Neural cell (in vitro differentiated cells): Measurements from ENCODE around the gene HPN. TPM values are rescaled to one million over a fixed set of nuclear protein-coding genes. Genes with fewer than 3 reads are reported as not detected.

Experiments
- H2AFZ ChIP-seq: fragments of 200-600, 300-800 bp; sonication (generic), shearing (Covaris generic); 2 replicates; pipeline ENCODE4 v1.6.0; 2014; ENCODE audit warnings: low read depth, mild to moderate bottlenecking, antibody characterized with exemption, low read length, moderate library complexity
- H3F3A ChIP-seq: fragments of 200-600 bp; shearing (Covaris generic); 2 replicates; pipeline ENCODE4 v1.6.1; 2016; ENCODE audit warnings: mild to moderate bottlenecking, moderate library complexity, mixed read lengths, antibody characterized with exemption, low read length; ENCODE audit not compliant: insufficient read depth, poor library complexity, severe bottlenecking
- H3K27ac ChIP-seq: fragments of 200-600, 300-800 bp; sonication (generic), shearing (Covaris generic); 2 replicates; pipeline ENCODE4 v1.5.1; 2014; ENCODE audit warnings: mild to moderate bottlenecking, low read length, moderate library complexity
- H3K27me3 ChIP-seq: fragments of 300-800, 200-600 bp; sonication (generic), shearing (Covaris generic); 2 replicates; pipeline ENCODE4 v1.6.0; 2014; ENCODE audit warnings: mild to moderate bottlenecking, low read depth, low read length, moderate library complexity; ENCODE audit not compliant: insufficient read depth
- H3K36me3 ChIP-seq: fragments of 300-800, 200-600 bp; sonication (generic), shearing (Covaris generic); 2 replicates; pipeline ENCODE4 v1.5.1; 2014; ENCODE audit warnings: mild to moderate bottlenecking, antibody characterized with exemption, low read length, moderate library complexity; ENCODE audit not compliant: insufficient read depth
- H3K4me2 ChIP-seq: fragments of 300-800, 200-600 bp; sonication (generic), shearing (Covaris generic); 2 replicates; pipeline ENCODE4 v1.6.0; 2014; ENCODE audit warnings: mild to moderate bottlenecking, low read length
- H3K4me3 ChIP-seq: fragments of 300-800, 200-600 bp; sonication (generic), shearing (Covaris generic); 2 replicates; pipeline ENCODE4 v1.5.1; 2014; ENCODE audit warnings: mild to moderate bottlenecking, low read length, moderate library complexity
- H3K79me2 ChIP-seq: fragments of 200-600 bp; shearing (Covaris generic); replicated peaks from 2 replicates; pipeline ENCODE4 v1.6.0; 2014; ENCODE audit warnings: mild to moderate bottlenecking, low read length, moderate library complexity; ENCODE audit not compliant: insufficient read depth
- H3K9ac ChIP-seq: fragments of 300-800, 200-600 bp; sonication (generic), shearing (Covaris generic); 2 replicates; pipeline ENCODE4 v1.6.1; 2016; ENCODE audit warnings: mild to moderate bottlenecking, low read length, mixed read lengths
- H3K9me2 ChIP-seq: fragments of 200-600 bp; shearing (Covaris generic); 2 replicates; pipeline ENCODE4 v1.6.1; 2016; ENCODE audit warnings: mild to moderate bottlenecking, low read length, mixed read lengths; ENCODE audit not compliant: insufficient read depth
- H3K9me3 ChIP-seq: fragments of 200-600, 300-800 bp; sonication (generic), shearing (Covaris generic); 2 replicates; pipeline ENCODE4 v1.6.1; 2016; ENCODE audit warnings: mild to moderate bottlenecking, mixed run types, low read length, moderate library complexity, mixed read lengths
- H4K20me1 ChIP-seq: fragments of 200-600 bp; shearing (Covaris generic); 2 replicates; pipeline ENCODE4 v1.6.1; 2016; ENCODE audit warnings: mild to moderate bottlenecking, mixed run types; ENCODE audit not compliant: insufficient read depth
- EP300 ChIP-seq: fragments of 450-650 bp; conservative IDR thresholded peaks from 2 replicates; pipeline ENCODE4 v1.6.1; 2014; ENCODE audit warnings: antibody characterized with exemption, mild to moderate bottlenecking, moderate library complexity; ENCODE audit not compliant: poor library complexity, severe bottlenecking
- EZH2 ChIP-seq: fragments of 200-600, 300-800 bp; shearing (Covaris generic), sonication (generic); IDR thresholded peaks from 2 replicates; pipeline ENCODE4 v1.6.1; 2014; ENCODE audit warnings: antibody characterized with exemption, low read length, borderline replicate concordance, mild to moderate bottlenecking; ENCODE audit not compliant: insufficient read depth, poor library complexity, severe bottlenecking
- MXI1 ChIP-seq: fragments of 450-650 bp; conservative IDR thresholded peaks from 2 replicates; pipeline ENCODE4 v1.6.1; 2014; ENCODE audit warnings: antibody characterized with exemption, mild to moderate bottlenecking; ENCODE audit not compliant: poor library complexity, severe bottlenecking
- POLR2AphosphoS5 ChIP-seq: IDR thresholded peaks from 2 replicates; pipeline ENCODE4 v1.6.1; 2012
- RAD21 ChIP-seq: fragments of 450-650 bp; conservative IDR thresholded peaks from 2 replicates; pipeline ENCODE4 v1.6.1; 2014; ENCODE audit warnings: antibody characterized with exemption, mild to moderate bottlenecking, moderate library complexity
- SMC3 ChIP-seq: fragments of 450-650 bp; conservative IDR thresholded peaks from 2 replicates; pipeline ENCODE4 v1.6.1; 2014; ENCODE audit warnings: antibody characterized with exemption, mild to moderate bottlenecking, moderate library complexity; ENCODE audit not compliant: poor library complexity
- TAF1 ChIP-seq: IDR thresholded peaks from 2 replicates; pipeline ENCODE4 v1.6.1; 2012; ENCODE audit warnings: low read depth
- polyA plus RNA-seq: library from polyadenylated mRNA; depleted of rRNA; stranded (reverse); fragments of >200 nt; gene quantifications from 2 replicates; pipeline ENCODE4 v1.2.3, GENCODE V29; 2014
- TF ChIP-seq, protein P1 (sequence below): IDR thresholded peaks from 2 replicates; pipeline ENCODE4 v1.6.1; 2012; ENCODE audit warnings: borderline replicate concordance
- TF ChIP-seq, protein P2 (sequence below): fragments of 450-650 bp; IDR thresholded peaks from 2 replicates; pipeline ENCODE4 v1.5.1; 2014; ENCODE audit warnings: antibody characterized with exemption, mild to moderate bottlenecking, moderate library complexity; ENCODE audit not compliant: poor library complexity, severe bottlenecking

Gene HPN
- polyA plus RNA-seq, 1 donor from 2014 or later, result 0.15 TPM

DNA sequence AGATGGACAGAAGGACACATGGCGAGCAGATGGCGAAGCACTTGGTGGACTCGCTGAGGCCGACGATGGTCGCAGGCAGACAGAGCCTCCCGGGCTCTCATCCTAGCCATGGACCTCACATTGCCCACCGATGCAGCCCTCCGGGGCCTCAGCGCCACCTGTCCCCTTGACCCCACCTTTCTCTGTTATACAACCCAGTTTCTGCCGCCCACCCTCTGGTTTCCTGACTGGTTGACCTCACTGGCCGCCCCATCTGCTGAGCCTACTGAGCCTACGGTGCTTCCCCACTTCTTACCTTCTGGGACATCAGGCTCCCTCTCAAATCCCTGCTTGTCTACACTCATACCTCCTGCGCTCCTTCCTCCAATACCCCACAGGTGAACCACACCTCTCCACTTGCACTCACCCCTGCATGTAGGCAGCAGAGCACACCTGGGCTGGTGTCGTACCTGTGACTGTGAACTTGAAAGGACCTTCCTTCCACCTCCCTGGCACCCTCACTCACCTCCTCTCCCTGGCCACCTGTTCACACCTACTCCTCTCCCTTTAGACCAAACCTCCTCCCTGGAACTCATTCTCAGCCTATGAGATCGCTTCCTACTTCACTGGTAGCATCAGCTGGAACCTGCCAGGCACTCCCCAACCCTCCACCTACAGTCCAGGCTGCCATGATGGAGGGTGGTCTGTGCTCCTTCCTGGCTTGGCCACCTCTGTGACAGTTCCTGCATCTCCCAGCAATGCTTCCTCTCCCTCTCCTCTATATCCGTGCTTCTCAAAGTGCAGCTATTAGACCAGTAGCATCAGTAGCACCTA, 36.1 kb downstream of the HPN start:
- no peaks in the 10 kb centered on the region for H3K27me3 ChIP-seq
- H2AFZ ChIP-seq, result no peak overlapping the region
- H3K9ac ChIP-seq, result no peak overlapping the region
- H3K79me2 ChIP-seq, result no peaks in the 10 kb centered on the region
- H3F3A ChIP-seq, result no peaks in the 10 kb centered on the region
- no peaks in the 10 kb centered on the region for H3K9me3 ChIP-seq
- no peaks in the 10 kb centered on the region for H3K9me2 ChIP-seq
- H4K20me1 ChIP-seq, result no peaks in the 10 kb centered on the region
- no peak overlapping the region for H3K4me2 ChIP-seq
- H3K4me3 ChIP-seq, result no peak overlapping the region
- H3K27ac ChIP-seq, result no peak overlapping the region
- H3K36me3 ChIP-seq, result no peaks in the 10 kb centered on the region
- no peak for TF ChIP-seq TAF1
- no peak for TF ChIP-seq SMC3
- TF ChIP-seq POLR2AphosphoS5, result no peak
- no peak for TF ChIP-seq EZH2
- TF ChIP-seq RAD21, result no peak
- no peak for TF ChIP-seq MXI1
- TF ChIP-seq, protein P1, sequence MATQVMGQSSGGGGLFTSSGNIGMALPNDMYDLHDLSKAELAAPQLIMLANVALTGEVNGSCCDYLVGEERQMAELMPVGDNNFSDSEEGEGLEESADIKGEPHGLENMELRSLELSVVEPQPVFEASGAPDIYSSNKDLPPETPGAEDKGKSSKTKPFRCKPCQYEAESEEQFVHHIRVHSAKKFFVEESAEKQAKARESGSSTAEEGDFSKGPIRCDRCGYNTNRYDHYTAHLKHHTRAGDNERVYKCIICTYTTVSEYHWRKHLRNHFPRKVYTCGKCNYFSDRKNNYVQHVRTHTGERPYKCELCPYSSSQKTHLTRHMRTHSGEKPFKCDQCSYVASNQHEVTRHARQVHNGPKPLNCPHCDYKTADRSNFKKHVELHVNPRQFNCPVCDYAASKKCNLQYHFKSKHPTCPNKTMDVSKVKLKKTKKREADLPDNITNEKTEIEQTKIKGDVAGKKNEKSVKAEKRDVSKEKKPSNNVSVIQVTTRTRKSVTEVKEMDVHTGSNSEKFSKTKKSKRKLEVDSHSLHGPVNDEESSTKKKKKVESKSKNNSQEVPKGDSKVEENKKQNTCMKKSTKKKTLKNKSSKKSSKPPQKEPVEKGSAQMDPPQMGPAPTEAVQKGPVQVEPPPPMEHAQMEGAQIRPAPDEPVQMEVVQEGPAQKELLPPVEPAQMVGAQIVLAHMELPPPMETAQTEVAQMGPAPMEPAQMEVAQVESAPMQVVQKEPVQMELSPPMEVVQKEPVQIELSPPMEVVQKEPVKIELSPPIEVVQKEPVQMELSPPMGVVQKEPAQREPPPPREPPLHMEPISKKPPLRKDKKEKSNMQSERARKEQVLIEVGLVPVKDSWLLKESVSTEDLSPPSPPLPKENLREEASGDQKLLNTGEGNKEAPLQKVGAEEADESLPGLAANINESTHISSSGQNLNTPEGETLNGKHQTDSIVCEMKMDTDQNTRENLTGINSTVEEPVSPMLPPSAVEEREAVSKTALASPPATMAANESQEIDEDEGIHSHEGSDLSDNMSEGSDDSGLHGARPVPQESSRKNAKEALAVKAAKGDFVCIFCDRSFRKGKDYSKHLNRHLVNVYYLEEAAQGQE, result no peak

DNA sequence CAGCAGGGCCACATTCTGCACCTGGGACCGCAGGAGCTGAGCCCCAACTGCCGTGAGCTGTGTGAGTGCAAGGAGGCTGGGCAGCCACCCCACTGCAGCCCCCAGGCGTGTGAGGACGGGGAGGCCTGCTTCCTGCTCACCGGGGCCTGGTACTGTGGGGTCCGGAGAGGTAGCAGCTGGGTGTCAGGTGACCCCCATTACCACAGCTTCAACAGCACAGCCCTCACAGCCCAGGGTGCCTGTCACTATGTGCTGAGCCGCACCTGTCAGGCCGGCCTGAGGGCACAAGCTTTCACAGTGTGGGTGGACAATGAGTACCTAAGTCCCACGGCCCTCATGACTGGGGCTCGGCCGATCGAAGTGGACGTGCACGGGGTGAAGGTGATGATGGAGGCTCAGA, 38.3 kb downstream of the HPN start:
- TF ChIP-seq EZH2 (no peak), SMC3 (no peak), EP300 (no peak), POLR2AphosphoS5 (no peak), TAF1 (no peak)
- TF ChIP-seq, protein P1, result no peak
- TF ChIP-seq, protein P2, sequence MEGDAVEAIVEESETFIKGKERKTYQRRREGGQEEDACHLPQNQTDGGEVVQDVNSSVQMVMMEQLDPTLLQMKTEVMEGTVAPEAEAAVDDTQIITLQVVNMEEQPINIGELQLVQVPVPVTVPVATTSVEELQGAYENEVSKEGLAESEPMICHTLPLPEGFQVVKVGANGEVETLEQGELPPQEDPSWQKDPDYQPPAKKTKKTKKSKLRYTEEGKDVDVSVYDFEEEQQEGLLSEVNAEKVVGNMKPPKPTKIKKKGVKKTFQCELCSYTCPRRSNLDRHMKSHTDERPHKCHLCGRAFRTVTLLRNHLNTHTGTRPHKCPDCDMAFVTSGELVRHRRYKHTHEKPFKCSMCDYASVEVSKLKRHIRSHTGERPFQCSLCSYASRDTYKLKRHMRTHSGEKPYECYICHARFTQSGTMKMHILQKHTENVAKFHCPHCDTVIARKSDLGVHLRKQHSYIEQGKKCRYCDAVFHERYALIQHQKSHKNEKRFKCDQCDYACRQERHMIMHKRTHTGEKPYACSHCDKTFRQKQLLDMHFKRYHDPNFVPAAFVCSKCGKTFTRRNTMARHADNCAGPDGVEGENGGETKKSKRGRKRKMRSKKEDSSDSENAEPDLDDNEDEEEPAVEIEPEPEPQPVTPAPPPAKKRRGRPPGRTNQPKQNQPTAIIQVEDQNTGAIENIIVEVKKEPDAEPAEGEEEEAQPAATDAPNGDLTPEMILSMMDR, result no peak
- Histone ChIP-seq H3K27me3 (no peaks in the 10 kb centered on the region), H2AFZ (no peak overlapping the region), H3K4me3 (no peak overlapping the region), H4K20me1 (no peaks in the 10 kb centered on the region), H3K36me3 (no peaks in the 10 kb centered on the region), H3K9me3 (no peaks in the 10 kb centered on the region), H3K27ac (no peak overlapping the region), H3K9me2 (no peaks in the 10 kb centered on the region), H3K9ac (no peak overlapping the region), H3K4me2 (no peak overlapping the region), H3K79me2 (no peaks in the 10 kb centered on the region), H3F3A (no peaks in the 10 kb centered on the region)
